CD4-positive, alpha-beta T cell treated with Interleukin-12 subunit alpha and Interleukin-12 subunit beta, for 1 hour (primary cell): ENCODE data around the gene ENPP3.
"Not testable (repeated sequence)": the region's sequence is repeated elsewhere in the genome, so short reads cannot be mapped to it uniquely, and the experiment has no call there.

Experiments
- DNase-seq: peaks from one replicate; pipeline ENCODE4 v3.0.0-alpha.2; 2020

ENPP3 gene

DNA sequence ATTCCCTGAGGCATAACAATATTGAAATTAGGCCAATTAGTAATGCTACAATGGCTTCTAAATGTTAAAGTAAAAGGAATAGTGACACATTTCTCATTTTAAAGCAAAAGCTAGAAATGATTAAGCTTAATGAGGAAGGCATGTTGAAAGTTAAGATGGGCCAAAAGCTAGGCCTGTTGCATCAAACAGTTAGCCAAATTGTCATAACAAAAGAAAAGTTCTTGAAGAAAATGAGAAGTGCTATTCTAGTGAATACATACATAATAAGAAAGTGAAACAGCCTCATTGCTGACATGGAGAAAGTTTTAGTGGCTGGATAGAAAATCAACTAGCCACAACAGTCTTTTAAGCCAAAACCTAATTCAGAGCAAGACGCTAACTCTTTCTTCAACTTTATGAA lies 51.2 kb downstream of the ENPP3 start:
- no peak for DNase-seq

DNA sequence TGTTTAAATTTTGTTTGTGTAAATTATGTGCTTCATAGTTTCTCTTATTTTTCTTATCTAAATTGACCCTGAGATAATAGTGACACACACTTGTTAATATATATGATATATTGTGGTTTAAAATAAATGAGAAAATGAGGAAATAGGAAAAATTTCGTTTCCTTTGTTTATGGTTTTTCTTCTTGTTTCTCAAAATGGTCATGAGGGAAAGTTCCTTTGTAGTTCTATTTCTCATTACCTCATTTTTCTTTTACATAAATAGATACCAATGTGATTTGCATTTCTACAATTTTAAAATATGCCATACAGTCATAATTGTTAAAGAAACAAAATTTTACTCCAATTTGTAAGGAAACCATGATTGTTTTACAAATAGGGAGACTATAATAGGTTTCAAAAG lies 54.9 kb downstream of the ENPP3 start:
- no peak for DNase-seq

DNA sequence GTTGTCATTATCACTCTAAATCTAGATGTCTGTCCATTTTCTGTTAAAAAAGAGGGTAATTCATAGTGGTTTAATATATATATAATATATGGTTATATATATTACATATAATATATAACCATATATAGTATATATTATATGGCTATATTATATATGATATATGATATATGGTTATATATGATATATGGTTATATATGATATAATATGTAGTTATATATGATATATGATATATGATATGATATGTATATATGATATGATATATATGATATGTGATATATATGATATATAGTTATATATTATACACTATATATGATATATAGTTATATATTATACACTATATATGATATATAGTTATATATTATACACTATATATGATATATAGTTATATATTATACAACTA lies 55.5 kb downstream of the ENPP3 start:
- no peak for DNase-seq

DNA sequence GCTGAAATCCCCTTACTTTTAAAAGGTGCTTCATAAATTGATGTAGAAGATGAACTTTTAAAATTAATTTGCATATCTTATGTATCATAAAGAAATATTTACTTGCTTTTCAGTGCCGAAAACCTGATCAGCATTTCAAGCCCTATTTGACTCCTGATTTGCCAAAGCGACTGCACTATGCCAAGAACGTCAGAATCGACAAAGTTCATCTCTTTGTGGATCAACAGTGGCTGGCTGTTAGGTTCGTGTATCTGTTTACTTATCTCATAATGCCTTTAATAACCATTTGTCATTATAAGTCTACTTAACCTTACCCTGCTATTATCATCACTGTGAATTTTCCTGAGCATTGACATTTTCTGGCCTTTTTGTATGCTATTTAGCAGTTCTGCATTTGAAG lies 56.3 kb downstream of the ENPP3 start:
- no peak for DNase-seq

DNA sequence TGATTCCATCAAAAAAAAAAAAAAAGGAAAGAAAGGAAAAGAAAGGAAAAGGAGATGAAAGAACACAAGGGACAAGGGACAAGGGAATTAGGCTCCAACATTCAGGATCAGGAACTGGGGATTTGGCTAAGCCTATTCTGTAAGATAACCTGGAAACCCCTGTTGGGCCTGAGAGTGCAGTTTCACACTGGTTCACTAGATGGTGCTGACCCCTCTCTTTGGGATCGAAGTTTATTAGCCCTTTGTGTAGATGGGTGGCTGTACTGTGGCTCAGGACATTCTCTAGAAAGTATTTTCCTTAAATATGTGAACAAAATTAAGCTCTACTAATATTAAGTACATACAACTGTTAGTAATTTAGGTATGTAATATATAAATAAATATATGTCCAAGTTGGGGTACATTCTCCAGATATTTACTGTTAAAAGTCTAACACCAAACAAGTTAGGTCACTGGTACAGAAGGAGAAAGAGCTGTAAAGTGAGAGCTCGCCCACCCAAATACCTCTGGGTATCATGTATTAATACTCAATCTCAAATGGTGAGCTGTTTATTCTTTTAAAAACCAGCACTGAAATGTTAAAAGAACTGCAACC lies 57.8 kb downstream of the ENPP3 start:
- peak; percentile 30 for DNase-seq

DNA sequence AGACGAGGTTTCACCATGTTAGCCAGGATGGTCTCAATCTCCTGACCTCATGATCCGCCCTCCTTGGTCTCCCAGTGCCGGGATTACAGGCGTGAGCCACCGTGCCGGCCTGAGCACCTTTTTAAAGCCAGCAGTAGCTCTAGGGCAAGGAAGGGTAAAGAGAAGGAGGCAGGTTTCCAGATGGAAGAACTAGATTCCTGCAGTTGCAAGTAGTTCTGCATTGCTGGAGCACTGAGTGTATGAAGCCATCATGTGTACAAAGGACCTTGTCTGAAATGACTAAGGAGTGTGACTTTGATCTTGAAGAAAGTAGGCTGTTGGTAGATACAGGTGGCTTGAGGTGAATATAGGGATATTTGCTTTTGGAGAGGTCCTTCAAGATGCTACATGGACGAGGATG lies 59.9 kb downstream of the ENPP3 start:
- no peak for DNase-seq

DNA sequence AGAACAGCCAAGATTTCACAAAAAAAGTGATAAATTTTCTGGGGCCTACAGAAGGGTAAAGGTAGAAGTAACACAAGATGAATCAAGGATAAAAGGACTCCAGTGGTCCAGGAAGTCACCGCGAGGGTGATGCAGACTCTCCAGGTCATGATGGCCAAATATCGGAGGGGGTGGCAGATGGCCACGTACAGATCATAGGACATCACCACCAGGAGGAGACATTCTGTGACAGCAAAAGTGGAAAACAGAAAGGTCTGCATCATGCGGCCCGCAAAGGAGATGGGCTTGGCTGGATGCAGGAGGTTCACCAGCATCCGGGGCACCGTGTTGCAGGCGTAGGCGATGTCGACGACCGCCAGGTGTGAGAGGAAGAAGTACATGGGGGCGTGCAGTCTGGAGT lies 63.7 kb downstream of the ENPP3 start:
- DNase-seq: not testable (repeated sequence)

DNA sequence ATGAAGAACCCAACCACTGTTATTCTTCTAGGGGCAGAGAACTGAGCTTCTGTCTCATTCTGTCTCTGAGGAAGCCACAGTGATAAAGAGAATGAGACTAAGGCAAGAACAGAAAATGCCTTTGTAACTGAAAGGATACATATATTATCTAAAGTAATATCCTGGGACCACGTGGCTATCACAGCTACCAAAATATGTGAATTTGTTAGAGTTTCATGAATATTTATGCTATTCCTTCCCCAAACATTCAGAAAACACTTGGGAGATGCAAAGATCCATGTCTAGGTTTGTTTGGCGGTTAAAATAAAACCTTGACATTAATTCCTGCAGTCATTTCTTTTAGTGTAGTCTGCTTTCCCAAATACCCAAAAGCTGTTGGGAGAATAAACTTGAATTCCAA lies 66.8 kb downstream of the ENPP3 start:
- DNase-seq: not testable (repeated sequence)

DNA sequence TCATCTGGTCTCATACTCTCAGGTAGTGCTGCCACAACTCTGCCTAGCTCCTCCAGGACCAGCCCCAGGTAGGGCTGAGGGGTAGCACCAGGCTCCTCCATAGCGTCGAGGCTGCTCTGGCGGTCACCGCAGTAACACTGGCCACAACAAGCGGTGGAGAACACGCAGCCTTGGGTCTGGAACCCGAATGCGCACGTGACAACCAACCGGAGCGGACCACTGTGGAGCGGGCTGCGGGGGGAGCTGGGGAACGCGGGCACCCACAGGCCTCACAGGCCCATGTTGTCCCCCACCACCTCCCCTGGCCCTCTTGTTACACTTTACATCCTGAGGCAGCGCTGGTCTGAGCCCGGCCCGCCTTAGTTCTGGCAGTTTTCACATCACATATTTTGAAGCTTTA lies 73.8 kb downstream of the ENPP3 start, which contains the start of gene CTAGE9:
TSS of gene CTAGE9 (minus strand) at position 101 of the 400 bp plus-strand sequence. CDS start at position 101, 0 bp downstream.
- not testable (repeated sequence) for DNase-seq

DNA sequence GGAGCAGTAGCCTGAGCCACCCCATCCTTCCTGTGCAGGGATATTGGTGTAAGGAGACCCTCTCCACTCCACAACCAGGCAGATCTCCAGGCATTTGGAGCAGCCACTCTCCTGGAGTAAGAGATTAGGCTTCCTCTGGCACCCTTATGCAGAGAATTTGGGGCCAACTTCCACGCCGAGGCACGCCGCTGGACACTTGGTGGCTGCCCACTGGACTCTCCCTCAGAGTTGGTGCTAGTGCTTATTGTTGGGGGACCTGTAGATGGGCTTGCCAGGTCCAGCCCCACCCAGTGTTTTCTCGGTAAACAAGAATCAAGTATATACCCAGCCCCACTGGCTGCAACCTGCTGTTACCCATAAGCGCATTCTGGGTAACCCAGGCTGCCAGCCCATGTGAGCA lies 78.5 kb downstream of the ENPP3 start:
- DNase-seq: not testable (repeated sequence)

DNA sequence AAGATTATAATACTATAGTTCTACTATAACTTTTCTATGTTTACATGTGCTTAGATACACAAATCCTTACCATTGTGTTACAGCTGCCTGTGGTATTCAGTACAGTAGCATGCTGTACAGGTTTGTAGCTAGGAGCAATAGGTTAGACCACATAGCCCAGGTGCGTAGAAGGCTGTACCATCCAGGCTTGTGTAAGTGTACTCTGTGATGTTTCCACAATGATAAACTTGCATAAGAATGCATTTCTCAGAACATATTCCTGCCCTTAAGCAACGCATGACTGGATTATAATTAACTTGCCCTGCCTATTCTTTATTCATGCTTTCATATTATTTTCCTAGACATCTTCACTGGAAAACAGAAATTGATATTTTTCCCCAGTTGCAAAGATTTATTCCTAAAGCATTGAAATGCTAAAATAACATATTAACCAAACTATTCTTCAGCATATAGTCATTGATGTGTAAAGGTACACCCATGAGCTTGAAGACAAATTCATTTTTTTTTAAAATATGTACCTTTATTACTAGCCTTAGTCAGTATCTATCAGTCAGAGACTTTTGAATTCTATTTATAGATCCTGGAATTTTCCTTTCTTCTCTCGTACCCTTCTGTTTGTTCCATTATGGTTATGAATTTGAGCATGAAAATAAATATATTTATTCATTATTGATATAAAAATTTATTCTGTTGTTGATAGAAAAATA lies 80.9 kb downstream of the ENPP3 start:
- DNase-seq: no peak

DNA sequence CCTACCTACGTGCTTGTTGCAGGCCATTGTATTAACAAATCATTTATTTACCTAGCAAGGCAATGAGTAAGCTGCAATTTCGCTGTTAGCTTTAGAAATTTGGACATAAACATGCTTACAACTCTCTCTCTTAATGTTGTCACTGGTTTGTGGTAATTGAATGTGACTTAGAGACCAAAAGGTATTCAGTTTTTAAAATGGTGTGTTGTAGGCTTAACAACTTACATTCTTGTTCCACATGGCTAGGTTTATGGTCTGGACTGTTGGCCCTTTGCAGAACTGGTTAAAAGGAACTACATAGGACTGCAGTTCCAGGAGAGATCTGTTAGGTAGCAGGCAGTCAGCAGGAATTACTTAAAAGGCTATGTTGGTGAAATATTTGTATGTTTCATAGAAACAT lies 84.1 kb downstream of the ENPP3 start:
- DNase-seq: no peak

DNA sequence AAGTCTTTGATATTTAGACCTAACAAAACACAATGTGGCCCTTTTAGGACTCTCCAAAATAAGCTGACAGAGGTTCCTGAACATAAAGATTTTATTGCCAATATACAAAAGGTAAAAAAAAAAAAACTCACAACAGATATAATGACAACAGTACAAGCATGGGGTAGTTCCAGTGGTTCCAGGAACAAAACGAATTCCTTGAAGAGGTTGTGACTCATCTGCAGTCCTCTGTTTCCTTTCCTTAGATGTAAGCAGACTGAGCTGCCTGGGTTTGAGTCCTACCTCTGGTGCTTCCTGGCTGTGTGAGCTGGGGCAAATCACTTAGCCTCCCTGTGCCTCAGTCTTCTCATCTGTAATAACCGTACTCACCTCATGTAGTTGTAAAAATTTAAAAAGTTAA lies 87.0 kb downstream of the ENPP3 start:
- DNase-seq: no peak

DNA sequence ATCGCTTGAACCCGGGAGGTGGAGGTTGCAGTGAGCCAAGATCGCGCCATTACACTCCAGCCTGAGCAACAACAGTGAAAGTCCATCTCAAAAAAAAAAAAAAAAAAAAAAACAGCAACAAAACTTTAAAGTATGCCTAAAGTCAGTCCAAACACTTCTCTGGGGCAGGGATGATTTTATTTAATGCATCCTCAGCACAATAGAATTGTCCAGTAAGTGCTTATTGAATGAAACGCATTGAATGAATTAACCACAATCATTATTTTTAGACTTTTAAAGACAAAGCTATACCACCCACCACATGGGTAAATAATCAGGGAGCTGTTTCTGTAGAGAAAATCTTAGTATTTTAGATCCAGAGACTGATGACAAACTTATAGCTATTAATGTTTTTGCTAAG lies 90.4 kb downstream of the ENPP3 start:
- DNase-seq: no peak

DNA sequence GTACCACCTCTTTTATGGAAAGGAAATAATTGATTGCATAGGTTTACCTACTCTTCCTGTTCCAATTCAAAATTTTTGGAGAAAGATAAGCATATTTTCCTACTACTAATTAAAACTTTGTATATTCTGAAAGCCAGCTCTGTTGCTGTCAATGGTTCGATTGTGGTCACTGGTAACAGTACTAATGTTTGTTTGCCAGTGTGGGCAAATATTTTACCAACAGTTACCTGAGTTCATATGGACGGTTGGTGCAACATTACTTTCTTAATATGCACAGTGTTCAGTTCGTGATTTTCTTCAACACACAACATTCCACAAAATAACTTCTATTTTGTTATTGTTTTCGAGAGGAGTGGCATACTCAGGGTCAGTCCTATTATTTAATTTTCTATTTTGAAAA lies 90.8 kb downstream of the ENPP3 start:
- DNase-seq: no peak

DNA sequence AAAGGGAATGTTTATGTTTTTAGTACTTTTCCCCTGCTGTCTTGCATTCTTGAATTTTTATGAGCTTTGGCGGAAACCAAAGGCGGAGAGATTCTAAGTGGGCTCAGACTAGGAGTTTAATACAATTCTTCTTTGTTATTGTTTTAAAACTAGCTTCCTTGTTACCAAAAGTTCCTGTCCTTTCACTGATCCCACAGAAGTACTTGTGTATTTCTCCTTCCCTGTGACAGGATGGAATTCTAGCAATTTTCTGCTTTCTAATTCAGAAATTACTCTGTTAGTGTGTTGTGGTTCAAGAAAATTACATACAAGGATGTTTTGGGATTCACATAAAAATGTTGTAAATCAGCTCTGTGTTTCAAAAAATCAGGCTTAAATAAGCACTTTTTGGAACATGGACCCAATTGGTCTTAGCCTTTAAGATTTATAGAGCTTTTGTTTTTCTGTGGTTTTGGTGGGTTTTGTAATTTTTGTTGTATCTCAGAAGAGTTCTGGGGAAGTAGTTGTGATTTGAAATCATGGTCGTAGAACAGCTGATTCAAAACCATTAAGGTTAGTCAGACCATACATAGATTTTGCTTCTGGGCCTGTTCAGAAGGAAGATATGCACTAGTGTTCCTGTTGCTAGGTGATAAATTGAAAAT lies 91.3 kb downstream of the ENPP3 start:
- DNase-seq: no peak

DNA sequence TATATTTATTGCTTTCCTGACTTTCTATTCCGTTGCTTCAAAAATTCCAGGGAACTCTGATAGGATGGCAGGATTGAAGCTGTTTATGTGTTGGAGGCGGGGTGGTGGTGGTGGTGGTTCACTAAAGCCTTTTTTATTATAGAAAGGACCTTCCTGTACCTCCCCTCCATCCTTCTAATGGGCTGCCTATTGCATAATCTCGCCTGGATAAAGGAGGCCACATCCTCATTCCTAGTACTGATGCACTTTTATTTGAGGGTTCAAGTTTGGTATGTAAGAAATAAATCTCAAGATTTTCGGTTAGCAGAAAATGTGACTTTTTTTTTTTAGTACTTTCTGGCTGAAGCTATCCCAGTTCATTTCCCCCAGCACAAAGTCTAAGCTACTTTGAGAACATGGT lies 92.4 kb downstream of the ENPP3 start:
- DNase-seq: no peak

DNA sequence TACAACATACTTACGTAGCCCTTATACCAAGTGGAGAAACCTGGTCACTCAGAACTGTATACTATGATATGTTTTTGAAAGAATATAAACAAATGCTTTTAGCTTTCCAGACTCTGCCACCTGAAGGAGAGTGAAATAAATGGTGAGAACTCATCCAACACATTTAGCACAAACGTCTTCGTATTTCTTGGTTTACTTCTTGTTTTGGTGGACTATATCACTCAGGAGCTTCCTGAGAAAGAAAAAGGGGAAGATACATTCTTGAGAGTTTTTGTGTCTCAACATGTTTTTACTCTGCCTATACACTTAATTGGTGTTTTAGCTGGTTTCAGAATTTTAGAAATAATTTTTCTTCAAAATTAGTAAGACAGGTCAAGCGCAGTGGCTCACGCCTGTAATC lies 93.2 kb downstream of the ENPP3 start:
- DNase-seq: no peak

DNA sequence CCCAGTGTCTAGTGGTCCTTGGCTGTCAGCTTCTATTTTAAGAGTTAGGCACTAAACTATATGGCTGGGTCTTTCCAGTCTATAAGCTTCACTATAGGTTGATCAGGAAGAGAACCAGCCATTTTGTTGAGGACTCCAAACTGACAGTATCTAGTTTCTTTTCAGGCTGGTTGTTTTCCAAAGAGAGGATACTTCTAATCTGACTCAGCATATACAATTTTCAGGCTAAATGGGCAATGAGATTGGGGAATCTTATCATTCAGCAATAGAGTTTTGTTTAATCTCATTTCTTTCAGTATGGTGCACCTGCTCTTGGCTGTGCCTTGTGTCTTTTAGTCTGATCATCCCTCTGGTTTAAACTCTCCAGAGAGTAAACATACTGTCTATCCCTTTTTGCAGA lies 94.1 kb downstream of the ENPP3 start:
- DNase-seq: no peak

DNA sequence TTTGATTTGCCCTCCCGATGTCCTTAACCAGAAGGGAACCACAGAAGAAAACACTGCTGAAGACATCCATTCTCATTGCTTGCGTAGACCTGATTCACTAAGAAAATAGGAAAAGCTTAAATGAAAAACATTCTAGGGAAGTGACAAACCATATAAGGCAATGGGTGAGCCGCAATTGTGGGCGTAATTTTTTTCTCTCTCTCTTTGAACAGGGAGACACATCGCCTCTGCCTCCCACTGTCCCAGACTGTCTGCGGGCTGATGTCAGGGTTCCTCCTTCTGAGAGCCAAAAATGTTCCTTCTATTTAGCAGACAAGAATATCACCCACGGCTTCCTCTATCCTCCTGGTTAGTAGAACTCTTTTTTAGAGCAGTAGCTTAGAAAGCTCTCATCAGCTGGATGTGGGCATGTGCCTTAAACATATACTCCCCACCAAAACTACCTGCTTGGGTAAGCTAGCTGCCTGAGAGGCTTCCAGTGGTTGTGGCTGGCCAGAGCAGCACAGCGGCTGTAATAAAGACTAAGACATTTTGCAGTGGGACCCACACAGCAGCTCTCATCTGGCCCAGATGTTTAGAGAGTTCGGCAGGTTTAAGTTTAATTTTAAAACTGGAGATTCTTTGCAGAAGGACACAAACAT lies 96.4 kb downstream of the ENPP3 start:
- DNase-seq: no peak

DNA sequence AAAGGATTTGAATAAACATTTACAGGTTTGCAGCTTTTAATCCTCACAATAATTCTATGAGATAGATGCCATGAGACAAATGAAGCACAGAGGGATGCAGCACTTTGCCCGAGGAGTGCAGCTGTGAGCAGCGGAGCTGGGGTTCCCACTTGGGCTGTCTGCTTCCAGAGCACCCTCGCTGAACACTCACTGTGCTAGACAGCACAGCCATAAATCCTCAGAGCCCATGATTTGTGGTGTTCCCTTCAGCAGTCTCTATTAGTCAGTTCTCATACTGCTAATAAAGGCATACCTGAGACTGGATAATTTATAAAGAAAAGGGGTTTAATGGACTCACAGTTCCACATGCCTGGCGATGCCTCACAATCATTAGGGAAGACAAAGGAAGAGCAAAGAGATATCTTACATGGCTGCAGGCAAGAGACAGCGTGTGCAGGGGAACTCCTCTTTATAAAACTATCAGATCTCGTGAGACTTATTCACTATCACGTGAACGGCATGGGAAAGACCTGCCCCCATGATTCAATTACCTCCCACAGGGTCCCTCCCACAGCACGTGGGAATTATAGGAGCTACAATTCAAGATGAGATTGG lies 99.0 kb downstream of the ENPP3 start:
- no peak for DNase-seq

DNA sequence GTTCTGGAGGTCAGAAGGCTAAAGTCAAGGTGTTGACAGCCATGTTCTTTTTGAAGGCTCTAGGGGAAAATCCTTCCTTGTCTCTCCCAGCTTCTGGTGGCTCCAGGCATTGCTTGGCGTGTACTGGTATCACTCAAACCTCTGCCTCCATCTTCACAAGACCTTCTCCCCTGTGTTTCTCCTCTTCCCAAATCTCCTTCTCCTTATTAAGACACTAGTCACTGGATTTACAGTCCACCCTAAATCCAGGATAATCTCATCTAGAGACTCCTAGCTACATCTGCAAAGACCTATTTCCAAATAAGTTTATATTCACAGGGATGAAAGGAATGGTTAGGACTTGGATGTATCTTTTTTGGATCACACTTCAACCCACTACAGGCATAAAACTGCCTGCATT lies 99.7 kb downstream of the ENPP3 start:
- no peak for DNase-seq

DNA sequence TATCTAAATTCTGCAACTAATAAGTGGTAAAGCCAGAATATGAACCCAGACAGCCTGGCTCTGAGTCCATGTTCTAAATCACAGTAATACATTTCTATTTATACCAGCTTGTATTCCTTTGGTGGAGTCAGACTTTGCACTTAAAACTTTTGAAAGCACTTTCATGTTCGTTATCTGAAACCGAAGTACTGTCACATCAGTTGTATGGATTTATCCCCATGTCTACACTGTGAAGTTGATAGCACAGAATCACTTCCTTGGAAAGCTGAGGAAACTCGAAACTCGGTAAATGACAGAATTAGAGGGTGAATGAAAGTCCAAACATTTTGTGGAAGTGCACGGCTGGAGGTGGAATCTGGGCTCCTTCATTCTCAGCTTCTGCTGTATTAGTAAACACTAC lies 102.0 kb downstream of the ENPP3 start:
- DNase-seq: no peak

DNA sequence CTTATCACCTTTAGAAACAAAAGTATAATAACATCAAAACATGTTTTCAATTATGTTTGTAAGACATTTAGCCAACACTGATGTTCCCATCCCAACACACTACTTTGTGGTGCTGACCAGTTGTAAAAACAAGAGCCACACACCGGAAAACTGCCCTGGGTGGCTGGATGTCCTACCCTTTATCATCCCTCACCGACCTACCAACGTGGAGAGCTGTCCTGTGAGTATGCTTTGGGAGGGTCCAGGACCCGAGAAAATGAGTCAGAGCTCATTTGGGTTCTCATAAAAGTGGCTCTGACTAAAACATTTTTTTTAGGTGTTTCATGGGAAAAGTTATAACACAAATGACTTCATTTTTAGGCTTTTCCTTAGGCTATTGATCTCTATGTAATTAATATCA lies 103.1 kb downstream of the ENPP3 start:
- DNase-seq: no peak
